Urothelium cell line (cell line): ENCODE results near the gene CEP72.
"Not testable (repeated sequence)": the region's sequence is repeated elsewhere in the genome, so short reads cannot be mapped to it uniquely, and the experiment has no call there.

Source experiments
- DNase-seq: peaks from one replicate; pipeline ENCODE4 v3.0.0; 2011; ENCODE audit warnings: low spot score, mixed read lengths
- FAIRE-seq: peaks from 2 replicates; lab custom pipeline; 2011; peaks lifted over from hg19 to GRCh38; lab: Jason Lieb, UNC

CEP72 gene

GRCh38 chr5:668283-668995 lies 56.3 kb downstream of the CEP72 start:
- FAIRE-seq (peak; percentile 46), DNase-seq (no peak)

GRCh38 chr5:669111-669841 lies 57.1 kb downstream of the CEP72 start:
- FAIRE-seq = peak; percentile 44

DNA sequence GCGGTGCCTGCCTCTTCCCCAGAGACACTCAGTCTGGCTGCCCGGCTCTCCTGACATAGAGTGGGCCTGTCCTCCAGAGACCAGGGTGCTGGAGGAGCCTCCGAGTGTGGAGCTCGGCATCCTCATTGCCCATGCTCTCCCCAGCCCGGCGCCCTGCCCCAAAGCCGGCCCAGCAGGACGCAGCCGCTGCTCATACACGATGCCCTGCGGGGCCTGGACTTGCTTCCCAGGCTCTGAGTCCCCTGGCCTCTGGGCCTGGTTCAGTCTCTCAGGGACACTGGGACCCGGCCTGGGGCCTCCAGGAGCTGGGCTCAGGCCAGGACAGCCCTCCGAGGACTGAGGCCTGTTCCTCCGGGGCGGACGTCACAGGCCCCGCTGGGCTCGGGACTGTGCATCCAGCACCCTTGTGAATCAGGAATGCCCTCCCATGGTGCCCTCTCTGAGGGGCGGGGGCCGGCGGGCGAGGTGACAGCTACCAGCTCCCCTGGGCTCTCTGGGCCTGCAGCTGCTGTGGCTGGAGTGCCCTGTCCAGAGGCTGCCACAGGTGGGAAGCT lies 57.8 kb downstream of the CEP72 start:
- FAIRE-seq (no peak), DNase-seq (no peak)

More at GRCh38 chr5:669111-669841, 57.1 kb downstream of the CEP72 start:
- peak; percentile 67 for DNase-seq

GRCh38 chr5:670396-671270 lies 58.5 kb downstream of the CEP72 start:
- FAIRE-seq = no peak
- DNase-seq = no peak

- DNase-seq = peak; percentile 79
- FAIRE-seq = peak; percentile 77
These were observed 59.6 kb downstream of the CEP72 start for GRCh38 chr5:671459-672328.

DNA sequence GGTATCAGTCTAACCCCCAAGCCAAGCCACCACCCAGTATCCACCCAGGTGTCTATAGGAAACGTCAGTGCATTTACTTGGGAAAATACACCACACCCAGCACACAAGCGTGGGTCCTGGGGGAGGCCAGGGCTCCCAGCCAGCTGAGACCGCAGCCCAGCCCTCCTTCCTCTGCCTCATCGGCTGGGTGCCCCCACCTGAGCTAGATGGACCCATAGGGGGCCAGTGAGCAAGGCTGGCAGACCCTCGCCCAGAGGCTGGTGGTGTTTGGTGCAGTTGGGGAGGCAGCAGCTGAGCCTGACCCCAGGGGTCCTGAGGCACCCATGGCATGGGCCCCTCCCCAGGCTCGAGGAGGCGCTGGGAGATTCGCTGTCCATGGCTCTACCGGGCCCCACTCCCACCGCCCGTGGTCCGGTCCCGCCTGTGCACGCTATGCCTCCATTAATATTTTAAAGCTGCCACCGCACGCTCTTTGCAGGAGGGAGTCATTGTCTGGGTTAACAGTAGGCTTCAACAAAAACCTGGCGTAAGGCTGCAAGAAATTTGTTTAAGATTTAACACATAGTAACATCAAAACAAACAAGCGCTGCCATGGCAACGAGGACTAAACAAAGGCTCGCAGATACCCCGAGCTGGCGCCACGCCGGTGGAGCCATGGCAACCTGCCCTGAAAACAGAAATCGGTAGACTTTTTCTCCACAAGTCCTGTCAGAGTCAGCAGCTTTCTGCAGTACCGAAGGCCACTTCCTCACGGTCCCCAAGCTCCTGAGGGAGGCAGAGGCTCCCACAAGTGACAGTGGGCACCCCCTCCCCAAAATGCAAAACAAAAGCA lies 60.4 kb downstream of the CEP72 start:
- FAIRE-seq (no peak), DNase-seq (peak; percentile 77)

GRCh38 chr5:673161-673830 lies 61.2 kb downstream of the CEP72 start:
- FAIRE-seq = no peak

DNA sequence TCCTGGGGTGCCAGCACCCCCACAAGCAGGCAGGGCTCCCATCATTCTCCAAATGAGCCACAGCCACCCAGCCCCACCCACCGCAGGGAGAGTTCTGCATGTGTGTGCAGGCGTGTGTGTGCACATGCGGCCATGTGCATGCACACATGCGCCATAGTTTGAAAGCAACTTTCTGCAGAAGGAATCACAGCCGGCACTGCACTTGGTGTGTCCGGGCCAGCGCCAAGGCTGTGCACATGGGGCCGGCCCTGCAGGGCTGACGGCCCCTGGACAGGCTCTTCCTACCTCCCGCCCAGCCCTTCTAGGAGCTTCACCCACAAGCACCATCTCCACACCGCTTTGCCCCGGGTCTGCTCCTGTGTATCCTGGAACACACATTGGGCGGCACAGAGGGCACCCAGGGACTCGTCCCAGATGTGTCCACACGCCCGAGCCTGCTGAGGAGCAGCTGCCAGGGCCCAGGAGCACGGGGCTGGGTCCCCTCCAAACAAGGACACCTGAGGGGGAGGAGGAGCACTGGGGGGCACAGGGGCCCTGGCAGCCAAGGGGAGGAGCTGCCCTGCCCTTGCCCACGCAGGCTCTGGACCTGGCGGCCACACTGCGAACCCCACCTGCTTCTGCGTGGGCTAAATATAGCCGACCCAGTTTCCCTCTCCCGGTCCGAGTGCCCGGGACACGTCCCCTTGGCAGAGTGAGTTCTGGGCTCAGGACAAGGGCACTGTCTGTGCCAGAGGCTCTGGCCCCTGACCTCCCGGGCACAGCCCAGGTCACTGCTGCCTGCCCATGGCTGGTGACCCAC lies 61.9 kb downstream of the CEP72 start:
- FAIRE-seq (no peak), DNase-seq (no peak)

More at GRCh38 chr5:673161-673830, 61.2 kb downstream of the CEP72 start:
- no peak for DNase-seq

- DNase-seq (peak; percentile 45), FAIRE-seq (no peak)
These were observed 62.5 kb downstream of the CEP72 start for GRCh38 chr5:674630-675011.

DNA sequence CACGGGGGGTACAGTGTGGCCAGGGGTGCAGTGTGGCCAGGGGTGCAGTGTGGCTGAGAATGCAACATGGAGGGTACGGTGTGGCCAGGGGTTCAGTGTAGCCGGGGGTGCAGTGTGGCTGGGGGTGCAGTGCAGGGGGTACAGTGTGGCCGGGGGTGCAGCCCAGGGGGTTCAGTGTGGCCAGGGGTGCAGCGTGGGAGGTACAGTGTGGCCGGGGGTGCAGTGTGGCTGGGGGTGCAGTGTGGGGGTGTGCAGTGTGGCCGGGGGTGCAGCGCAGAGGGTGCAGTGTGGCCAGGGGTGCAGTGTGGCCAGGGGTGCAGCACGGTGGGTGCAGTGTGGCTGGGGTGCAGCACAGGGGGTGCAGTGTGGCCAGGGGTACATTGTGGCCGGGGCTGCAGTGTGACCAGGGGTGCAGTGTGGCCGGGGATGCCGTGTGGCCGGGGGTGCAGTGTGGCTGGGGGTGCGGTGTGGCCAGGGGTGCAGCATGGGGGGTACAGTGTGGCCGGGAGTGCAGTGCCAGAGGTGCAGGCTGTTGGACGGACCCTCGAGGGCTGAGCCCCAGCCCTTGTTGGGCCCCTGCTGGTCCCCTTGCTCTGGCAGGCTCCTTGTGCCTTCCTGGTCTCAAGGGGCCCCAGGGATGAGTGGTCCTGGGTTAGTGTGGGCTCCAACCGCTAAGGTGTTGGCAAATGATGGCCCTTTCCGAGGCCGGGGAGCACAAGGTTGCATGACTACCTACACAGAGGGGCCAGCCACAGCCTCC lies 63.2 kb downstream of the CEP72 start:
- DNase-seq = no peak

GRCh38 chr5:675871-676698 lies 63.9 kb downstream of the CEP72 start:
- FAIRE-seq (peak; percentile 17), DNase-seq (no peak)

More for the DNA sequence above, 63.2 kb downstream of the CEP72 start:
- no peak for FAIRE-seq

GRCh38 chr5:676699-677076 lies 64.5 kb downstream of the CEP72 start:
- DNase-seq (no peak), FAIRE-seq (peak; percentile 97)

GRCh38 chr5:677131-678101 lies 65.3 kb downstream of the CEP72 start:
- FAIRE-seq (no peak), DNase-seq (no peak)

DNA sequence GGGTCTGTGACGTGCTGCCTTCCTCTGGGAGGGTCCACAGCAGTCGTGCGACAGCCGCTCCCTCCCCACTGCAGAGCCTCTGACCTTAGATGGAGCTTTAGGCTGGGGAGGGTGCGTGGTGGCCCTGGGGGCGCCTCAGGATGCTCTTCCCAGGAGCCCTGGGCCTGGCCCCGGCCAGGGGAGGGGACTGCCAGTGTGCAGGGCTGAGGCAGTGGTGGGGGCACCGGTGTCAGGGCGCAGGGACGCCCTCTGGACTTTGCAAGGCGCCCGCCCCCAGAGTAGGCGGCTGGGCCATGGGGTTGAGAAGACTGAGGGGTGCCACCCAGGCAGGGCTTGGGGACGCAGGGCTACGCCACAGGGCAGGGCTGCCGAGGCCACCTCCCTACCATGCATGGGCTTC lies 66.4 kb downstream of the CEP72 start:
- not testable (repeated sequence) for DNase-seq
- FAIRE-seq = peak; percentile 52
